ENCODE data around the gene SLIT3. TPM values are rescaled to one million over a fixed set of nuclear protein-coding genes. Genes with fewer than 3 reads are reported as not detected.

The SLIT3 gene
- total RNA-seq, 2 experiments from 2014 or later = 0.15 TPM; not detected in 1

- H3K9me3 Mint-ChIP-seq = no peaks in the 10 kb centered on the region
- no peak overlapping the region for H3K4me3 Mint-ChIP-seq
- ChIA-PET POLR2A (no interaction called here), CTCF (no interaction called here)
- no peaks in the 10 kb centered on the region for H3K36me3 Mint-ChIP-seq (ENCODE audit: low read depth)
- no peaks in the 10 kb centered on the region for H3K27me3 Mint-ChIP-seq
- DNase-seq = no peak
- no peaks in the 10 kb centered on the region for H3K4me1 Mint-ChIP-seq
- no peak overlapping the region for H3K27ac Mint-ChIP-seq
These were observed 607.1 kb downstream of the SLIT3 start for GRCh38 chr5:168693883-168694282.

GRCh38 chr5:168693297-168693696 is 607.6 kb downstream of the SLIT3 start:
- no peak overlapping the region for H3K4me3 Mint-ChIP-seq
- no peaks in the 10 kb centered on the region for H3K27me3 Mint-ChIP-seq
- DNase-seq = no peak
- no peaks in the 10 kb centered on the region for H3K9me3 Mint-ChIP-seq
- H3K27ac Mint-ChIP-seq = no peak overlapping the region
- no peaks in the 10 kb centered on the region for H3K36me3 Mint-ChIP-seq (ENCODE audit: low read depth)
- POLR2A ChIA-PET = no interaction called here
- CTCF ChIA-PET = no interaction called here
- H3K4me1 Mint-ChIP-seq = no peaks in the 10 kb centered on the region

GRCh38 chr5:168691891-168692290 is 609.0 kb downstream of the SLIT3 start:
- H3K36me3 Mint-ChIP-seq (ENCODE audit: low read depth) = no peaks in the 10 kb centered on the region
- no peaks in the 10 kb centered on the region for H3K9me3 Mint-ChIP-seq
- DNase-seq = no peak
- H3K4me1 Mint-ChIP-seq = no peaks in the 10 kb centered on the region
- ChIA-PET CTCF (interaction anchor here (1.1 kb wide), 1 partner anchor 12 kb away, joined by 3 read pairs; no protein-coding TSS in a partner anchor), POLR2A (no interaction called here)
- no peak overlapping the region for H3K4me3 Mint-ChIP-seq
- H3K27ac Mint-ChIP-seq = no peak overlapping the region
- no peaks in the 10 kb centered on the region for H3K27me3 Mint-ChIP-seq

- no peak for DNase-seq
- Mint-ChIP-seq H3K27me3 (no peaks in the 10 kb centered on the region), H3K36me3 (ENCODE audit: low read depth) (no peaks in the 10 kb centered on the region), H3K4me1 (no peaks in the 10 kb centered on the region), H3K4me3 (no peak overlapping the region), H3K9me3 (no peaks in the 10 kb centered on the region), H3K27ac (no peak overlapping the region)
- CTCF ChIA-PET = no interaction called here
- POLR2A ChIA-PET = no interaction called here
These were observed 611.7 kb downstream of the SLIT3 start for GRCh38 chr5:168689260-168689659.

- POLR2A ChIA-PET = no interaction called here
These were observed 614.1 kb downstream of the SLIT3 start for GRCh38 chr5:168686837-168687236.

GRCh38 chr5:168685566-168685965 is 615.4 kb downstream of the SLIT3 start:
- Mint-ChIP-seq H3K4me3 (no peak overlapping the region), H3K36me3 (ENCODE audit: low read depth) (no peaks in the 10 kb centered on the region), H3K27me3 (no peaks in the 10 kb centered on the region), H3K27ac (no peak overlapping the region), H3K9me3 (peaks cover 2% of the 10 kb centered on the region), H3K4me1 (peaks cover 16% of the 10 kb centered on the region)
- ChIA-PET POLR2A (no interaction called here), CTCF (no interaction called here)
- DNase-seq = no peak

More at GRCh38 chr5:168686837-168687236, 614.1 kb downstream of the SLIT3 start:
- DNase-seq = no peak
- Mint-ChIP-seq H3K36me3 (ENCODE audit: low read depth) (no peaks in the 10 kb centered on the region), H3K27me3 (no peaks in the 10 kb centered on the region), H3K4me1 (peaks cover 13% of the 10 kb centered on the region), H3K27ac (no peak overlapping the region), H3K4me3 (no peak overlapping the region), H3K9me3 (peaks cover 2% of the 10 kb centered on the region)
- CTCF ChIA-PET = no interaction called here

- no peak overlapping the region for H3K4me3 Mint-ChIP-seq
- peaks cover 2% of the 10 kb centered on the region for H3K9me3 Mint-ChIP-seq
- H3K36me3 Mint-ChIP-seq (ENCODE audit: low read depth) = no peaks in the 10 kb centered on the region
- CTCF ChIA-PET = no interaction called here
- no peak for DNase-seq
- H3K4me1 Mint-ChIP-seq = peaks cover 16% of the 10 kb centered on the region
- POLR2A ChIA-PET = no interaction called here
- peak overlapping the region; percentile 87 for H3K27ac Mint-ChIP-seq
- no peaks in the 10 kb centered on the region for H3K27me3 Mint-ChIP-seq
These were observed 617.0 kb downstream of the SLIT3 start for GRCh38 chr5:168683927-168684295.

GRCh38 chr5:168683247-168683926 is 617.6 kb downstream of the SLIT3 start:
- CTCF ChIA-PET = no interaction called here
- H3K36me3 Mint-ChIP-seq (ENCODE audit: low read depth) = no peaks in the 10 kb centered on the region

GRCh38 chr5:168681556-168682183 is 619.3 kb downstream of the SLIT3 start:
- H3K4me1 Mint-ChIP-seq = peaks cover 16% of the 10 kb centered on the region
- H3K4me3 Mint-ChIP-seq = no peak overlapping the region
- H3K27ac Mint-ChIP-seq = no peak overlapping the region
- no peaks in the 10 kb centered on the region for H3K36me3 Mint-ChIP-seq (ENCODE audit: low read depth)
- ChIA-PET CTCF (interaction anchor here (0.9 kb wide), 1 partner anchor 14 kb away, joined by 3 read pairs; no protein-coding TSS in a partner anchor), POLR2A (no interaction called here)
- DNase-seq = no peak
- peaks cover 2% of the 10 kb centered on the region for H3K9me3 Mint-ChIP-seq
- H3K27me3 Mint-ChIP-seq = no peaks in the 10 kb centered on the region

More at GRCh38 chr5:168683247-168683926, 617.6 kb downstream of the SLIT3 start:
- H3K27me3 Mint-ChIP-seq = no peaks in the 10 kb centered on the region
- peak; percentile 51 for DNase-seq
- peak overlapping the region; percentile 87 for H3K27ac Mint-ChIP-seq
- peaks cover 2% of the 10 kb centered on the region for H3K9me3 Mint-ChIP-seq
- peaks cover 16% of the 10 kb centered on the region for H3K4me1 Mint-ChIP-seq
- H3K4me3 Mint-ChIP-seq = no peak overlapping the region
- POLR2A ChIA-PET = no interaction called here

- Mint-ChIP-seq H3K27ac (no peak overlapping the region), H3K4me3 (no peak overlapping the region), H3K36me3 (ENCODE audit: low read depth) (no peaks in the 10 kb centered on the region), H3K9me3 (peaks cover 2% of the 10 kb centered on the region), H3K4me1 (peaks cover 16% of the 10 kb centered on the region), H3K27me3 (no peaks in the 10 kb centered on the region)
- no peak for DNase-seq
- POLR2A ChIA-PET = no interaction called here
- CTCF ChIA-PET = interaction anchor here (1.0 kb wide), 1 partner anchor 11 kb away, joined by 3 read pairs; no protein-coding TSS in a partner anchor
These were observed 620.5 kb downstream of the SLIT3 start for GRCh38 chr5:168680395-168680794.

- CTCF ChIA-PET = interaction anchor here (1.0 kb wide), 1 partner anchor 12 kb away, joined by 3 read pairs; no protein-coding TSS in a partner anchor
- DNase-seq = peak; percentile 68
- H3K4me1 Mint-ChIP-seq = peaks cover 16% of the 10 kb centered on the region
- H3K27ac Mint-ChIP-seq = no peak overlapping the region
- H3K9me3 Mint-ChIP-seq = peaks cover 2% of the 10 kb centered on the region
- POLR2A ChIA-PET = no interaction called here
- no peak overlapping the region for H3K4me3 Mint-ChIP-seq
- no peaks in the 10 kb centered on the region for H3K27me3 Mint-ChIP-seq
- H3K36me3 Mint-ChIP-seq (ENCODE audit: low read depth) = no peaks in the 10 kb centered on the region
These were observed 621.4 kb downstream of the SLIT3 start for GRCh38 chr5:168679515-168679920.

GRCh38 chr5:168676501-168676900 is 624.4 kb downstream of the SLIT3 start:
- no peaks in the 10 kb centered on the region for H3K36me3 Mint-ChIP-seq (ENCODE audit: low read depth)
- H3K9me3 Mint-ChIP-seq = no peaks in the 10 kb centered on the region
- no peak for DNase-seq
- H3K27ac Mint-ChIP-seq = no peak overlapping the region
- no peaks in the 10 kb centered on the region for H3K27me3 Mint-ChIP-seq
- ChIA-PET CTCF (interaction anchor here (1.0 kb wide), 1 partner anchor 1469 kb away, joined by 3 read pairs; no protein-coding TSS in a partner anchor), POLR2A (no interaction called here)
- peaks cover 3% of the 10 kb centered on the region for H3K4me1 Mint-ChIP-seq
- no peak overlapping the region for H3K4me3 Mint-ChIP-seq

- H3K4me3 Mint-ChIP-seq = no peak overlapping the region
- H3K36me3 Mint-ChIP-seq (ENCODE audit: low read depth) = no peaks in the 10 kb centered on the region
- ChIA-PET POLR2A (no interaction called here), CTCF (interaction anchor here (1.0 kb wide), 1 partner anchor 1470 kb away, joined by 3 read pairs; no protein-coding TSS in a partner anchor)
- no peaks in the 10 kb centered on the region for H3K4me1 Mint-ChIP-seq
- no peak for DNase-seq
- H3K27ac Mint-ChIP-seq = no peak overlapping the region
- no peaks in the 10 kb centered on the region for H3K27me3 Mint-ChIP-seq
- H3K9me3 Mint-ChIP-seq = no peaks in the 10 kb centered on the region
These were observed 625.0 kb downstream of the SLIT3 start for GRCh38 chr5:168675883-168676408.
